Spinal cord (tissue), 10 donors: ENCODE results near the gene CYBA. TPM values are rescaled to one million over a fixed set of nuclear protein-coding genes. Genes with fewer than 3 reads are reported as not detected.

Experiments used
- DNase-seq, 6 donors: peaks; one replicate each; pipeline versions ENCODE4 v3.0.0 to v3.0.0-alpha.2; 2013 to 2015; ENCODE audit warnings: low spot score in 6 of 6, low read depth in 4 of 6
- H3K27ac ChIP-seq: one replicate; pipeline ENCODE4 v1.5.1; 2013; ENCODE audit warnings: low read depth, low read length, control low read depth
- H3K27me3 ChIP-seq: one replicate; pipeline ENCODE4 v1.6.1; 2013; ENCODE audit warnings: low read length; ENCODE audit not compliant: control insufficient read depth, insufficient read depth
- H3K36me3 ChIP-seq: one replicate; pipeline ENCODE4 v1.6.1; 2013; ENCODE audit warnings: low read length; ENCODE audit not compliant: control insufficient read depth, insufficient read depth
- H3K4me1 ChIP-seq: one replicate; pipeline ENCODE4 v1.6.1; 2013; ENCODE audit warnings: low read length; ENCODE audit not compliant: control insufficient read depth, insufficient read depth
- H3K4me3 ChIP-seq: one replicate; pipeline ENCODE4 v1.5.1; 2013; ENCODE audit warnings: low read depth, low read length, control low read depth
- H3K9me3 ChIP-seq: one replicate; pipeline ENCODE4 v1.6.1; 2013; ENCODE audit warnings: low read length; ENCODE audit not compliant: control insufficient read depth, insufficient read depth
- WGBS: methylation state at CpG from one replicate; pipeline ENCODE4 v1.1.5; 2013; ENCODE audit warnings: missing lambda C conversion rate; ENCODE audit not compliant: insufficient coverage; 5-methylcytosine and 5-hydroxymethylcytosine counted together
- polyA plus RNA-seq, 2 donors: library from polyadenylated mRNA; unstranded; fragments of 120-200 nt; gene quantifications; one replicate each; pipeline ENCODE4 v1.2.1, GENCODE V29; 2013; ENCODE audit not compliant: insufficient read length in 2 of 2
- total RNA-seq, 2 donors: library from RNA; depleted of rRNA in 1 of 2; stranded (reverse); fragments of 120-200 nt in 1 of 2; fragments of >200 nt in 1 of 2; gene quantifications; one replicate each; pipeline versions ENCODE4 v1.2.3 to v1.2.4, GENCODE V29; 2013 to 2014
- donor health status: healthy.

The CYBA gene
- total and polyA plus RNA-seq, 4 donors: 58.5 to 147 (median 67.1) TPM

- H3K9me3 ChIP-seq: no peaks in the 10 kb centered on the region
- H3K27ac ChIP-seq: no peak overlapping the region
- H3K4me3 ChIP-seq: no peak overlapping the region
- peaks cover 20% of the 10 kb centered on the region for H3K4me1 ChIP-seq
- peaks cover 15% of the 10 kb centered on the region for H3K36me3 ChIP-seq
- H3K27me3 ChIP-seq: no peaks in the 10 kb centered on the region
- no peak for DNase-seq
- 100% methylated on average over 2 of the region's 3 CpGs for WGBS
These were observed 14.7 kb upstream of the CYBA start for GRCh38 chr16:88665570-88665969.

DNA sequence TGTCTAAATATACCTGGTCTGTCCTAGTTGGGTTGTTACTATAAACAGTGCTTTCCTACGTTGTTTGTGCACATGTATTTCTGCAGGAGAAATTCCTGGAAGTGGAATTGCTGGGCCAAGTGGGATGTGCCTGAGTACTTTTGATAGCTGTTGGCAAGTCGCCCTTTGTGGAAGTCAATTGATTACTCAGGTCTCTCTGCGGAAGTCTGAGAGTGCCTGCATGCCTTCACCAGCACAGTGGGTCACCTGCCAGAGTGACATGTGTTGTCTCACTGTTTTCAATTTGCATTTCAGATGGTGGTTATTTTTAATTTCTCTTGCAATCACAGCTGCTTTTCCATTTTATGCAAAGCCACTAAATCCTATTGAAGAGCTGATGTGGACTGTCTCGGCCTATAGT lies 14.3 kb upstream of the CYBA start:
- Histone ChIP-seq H3K27me3 (no peaks in the 10 kb centered on the region), H3K4me3 (no peak overlapping the region), H3K36me3 (peaks cover 17% of the 10 kb centered on the region), H3K4me1 (peaks cover 20% of the 10 kb centered on the region), H3K9me3 (no peaks in the 10 kb centered on the region), H3K27ac (no peak overlapping the region)
- 77% methylated on average over 3 of the region's 4 CpGs for WGBS
- no peak for DNase-seq

GRCh38 chr16:88662843-88663606 lies 12.2 kb upstream of the CYBA start, which contains the start of gene MVD:
Gene MVD, minus strand, starts transcription at chr16:88663091. Its CDS starts 11 bp downstream, at chr16:88663080.
- Histone ChIP-seq H3K9me3 (no peaks in the 10 kb centered on the region), H3K4me1 (peaks cover 31% of the 10 kb centered on the region), H3K27me3 (no peaks in the 10 kb centered on the region), H3K4me3 (peak within 1 kb of the TSS; percentile 95), H3K36me3 (peaks cover 32% of the 10 kb centered on the region), H3K27ac (peak within 1 kb of the TSS; percentile 79)
- under 1% methylated on average over 88 of the region's 88 CpGs for WGBS
- DNase-seq: peak; percentile 92 to 99 (median 95)

- Histone ChIP-seq H3K4me3 (peak overlapping the region; percentile 95), H3K4me1 (peaks cover 31% of the 10 kb centered on the region), H3K36me3 (peaks cover 36% of the 10 kb centered on the region), H3K27me3 (no peaks in the 10 kb centered on the region), H3K9me3 (no peaks in the 10 kb centered on the region), H3K27ac (peak overlapping the region; percentile 61)
- WGBS: under 1% methylated on average over 49 of the region's 49 CpGs
- peak in 1 of 6 donors; percentile 14 for DNase-seq
These were observed 11.5 kb upstream of the CYBA start for GRCh38 chr16:88662222-88662842.

DNA sequence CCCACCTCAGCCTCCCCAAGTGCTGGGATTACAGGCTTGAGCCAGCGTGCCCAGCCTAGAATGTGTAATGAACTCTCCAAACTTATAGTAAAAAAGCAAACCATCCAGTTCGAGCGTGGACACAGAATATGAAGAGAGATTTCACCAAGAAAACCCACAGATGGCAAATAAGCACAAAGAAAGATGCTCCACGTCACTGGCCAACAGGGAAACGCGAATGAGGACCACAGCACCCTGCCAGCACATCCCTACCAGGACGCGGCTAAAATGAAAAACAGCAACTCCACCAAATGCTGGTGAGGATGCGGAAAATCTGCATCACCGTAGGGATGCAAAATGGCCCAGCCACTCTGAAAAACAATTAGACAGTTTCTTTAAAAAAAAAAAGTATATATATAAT lies 10.6 kb upstream of the CYBA start:
- Histone ChIP-seq H3K4me1 (peaks cover 31% of the 10 kb centered on the region), H3K27ac (no peak overlapping the region), H3K36me3 (peaks cover 37% of the 10 kb centered on the region), H3K27me3 (no peaks in the 10 kb centered on the region), H3K4me3 (no peak overlapping the region), H3K9me3 (no peaks in the 10 kb centered on the region)
- 40% methylated on average over 4 of the region's 10 CpGs for WGBS
- peak in 1 of 6 donors; percentile 50 for DNase-seq

GRCh38 chr16:88659160-88659559 lies 8.3 kb upstream of the CYBA start:
- 93% methylated on average over 25 of the region's 25 CpGs for WGBS
- Histone ChIP-seq H3K27me3 (no peaks in the 10 kb centered on the region), H3K36me3 (peaks cover 60% of the 10 kb centered on the region), H3K27ac (no peak overlapping the region), H3K9me3 (no peaks in the 10 kb centered on the region), H3K4me3 (no peak overlapping the region), H3K4me1 (peaks cover 28% of the 10 kb centered on the region)
- DNase-seq: no peak

DNA sequence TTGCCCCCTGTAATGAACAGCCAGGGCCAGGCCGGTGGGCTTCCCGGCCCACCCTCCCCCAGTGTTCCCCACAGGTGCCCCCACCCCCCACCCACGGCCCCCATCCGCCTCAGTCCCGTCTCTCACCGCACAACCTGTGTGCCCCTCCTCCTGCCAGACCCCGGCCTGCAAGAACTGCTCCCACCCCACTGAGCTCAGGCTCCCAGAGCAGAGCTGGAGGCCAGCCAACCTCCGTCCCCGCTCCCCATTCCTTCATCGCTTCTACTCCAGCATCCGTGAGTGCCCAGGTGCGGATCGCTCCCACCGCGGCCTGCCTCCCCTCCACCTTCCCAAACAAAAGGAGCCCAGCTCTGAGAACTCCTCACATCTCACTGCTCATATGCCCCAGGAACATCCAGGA lies 7.9 kb upstream of the CYBA start:
- Histone ChIP-seq H3K4me3 (no peak overlapping the region), H3K27me3 (no peaks in the 10 kb centered on the region), H3K27ac (no peak overlapping the region), H3K36me3 (peaks cover 65% of the 10 kb centered on the region), H3K9me3 (no peaks in the 10 kb centered on the region), H3K4me1 (peaks cover 24% of the 10 kb centered on the region)
- DNase-seq: no peak
- WGBS: 71% methylated on average over 11 of the region's 15 CpGs

DNA sequence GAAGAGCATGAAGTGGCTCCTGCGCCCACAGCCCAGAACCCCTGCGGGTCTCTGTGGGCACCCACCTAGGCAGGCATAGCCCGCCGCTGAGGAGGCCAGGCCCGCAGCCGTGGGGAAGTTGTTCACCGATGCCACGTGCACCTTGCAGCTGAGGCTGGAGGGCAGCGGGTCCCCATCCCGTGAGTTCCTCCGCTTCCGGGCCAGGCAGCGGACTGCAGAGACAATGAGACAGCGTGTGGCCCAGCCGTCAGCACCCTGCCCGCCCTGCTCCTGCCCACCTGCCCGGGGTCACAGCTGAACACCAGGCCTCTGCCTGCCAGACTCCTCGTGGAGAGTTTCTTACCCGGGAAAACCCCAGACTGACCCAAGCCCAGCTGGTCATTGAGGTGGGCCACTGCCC lies 6.5 kb upstream of the CYBA start:
- WGBS: 90% methylated on average over 19 of the region's 19 CpGs
- Histone ChIP-seq H3K4me1 (peaks cover 22% of the 10 kb centered on the region), H3K4me3 (no peak overlapping the region)

DNA sequence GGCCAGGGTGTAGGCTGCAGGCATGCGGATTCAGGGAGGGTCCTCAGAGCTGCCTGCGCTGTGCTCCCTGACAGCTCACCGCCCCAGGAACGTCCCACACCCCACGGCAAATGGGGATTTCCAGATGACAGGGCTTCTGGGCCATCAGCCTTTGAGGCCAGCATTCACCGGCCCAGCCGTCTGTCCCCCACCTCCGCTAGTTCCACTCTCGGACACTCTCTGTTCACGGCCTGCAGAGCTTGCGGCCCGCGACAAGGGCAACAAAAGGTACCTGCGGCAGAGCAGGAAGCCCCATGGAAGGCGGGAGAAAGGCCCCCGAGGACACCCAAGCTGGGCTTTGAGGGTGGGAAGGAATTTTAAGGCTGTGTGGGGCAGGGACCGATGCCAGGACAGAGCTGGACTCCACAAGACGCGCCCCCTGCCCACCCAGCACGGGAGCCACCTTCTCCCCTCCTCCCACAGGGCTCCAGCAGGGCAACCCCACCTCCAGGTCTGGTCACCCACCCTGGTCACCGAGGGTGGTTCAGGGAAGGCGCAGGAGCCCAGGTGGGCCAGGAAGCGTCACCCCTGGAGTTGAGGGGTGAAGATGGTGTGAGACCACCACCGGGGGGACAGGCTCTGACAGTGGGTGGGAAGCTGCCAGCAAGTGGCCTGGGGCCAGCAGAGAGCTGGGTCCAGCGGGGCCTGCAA lies 5.6 kb upstream of the CYBA start:
- no peak for DNase-seq
- Histone ChIP-seq H3K9me3 (no peaks in the 10 kb centered on the region), H3K27me3 (no peaks in the 10 kb centered on the region), H3K36me3 (peaks cover 88% of the 10 kb centered on the region), H3K27ac (no peak overlapping the region), H3K4me3 (no peak overlapping the region), H3K4me1 (peaks cover 19% of the 10 kb centered on the region)
- 85% methylated on average over 14 of the region's 25 CpGs for WGBS

More for the DNA sequence above, 6.5 kb upstream of the CYBA start:
- no peaks in the 10 kb centered on the region for H3K9me3 ChIP-seq
- DNase-seq: no peak
- H3K27me3 ChIP-seq: no peaks in the 10 kb centered on the region
- H3K27ac ChIP-seq: no peak overlapping the region
- peaks cover 78% of the 10 kb centered on the region for H3K36me3 ChIP-seq
